ENCODE data around the gene RNMT. TPM values are rescaled to one million over a fixed set of nuclear protein-coding genes. Genes with fewer than 3 reads are reported as not detected.

Gene RNMT
- total and polyA plus RNA-seq, 2 of the 4 experiments (the other 2 are of a cell fraction), result 13.3 to 13.6 TPM

Small RNA genes lying within 50 kb of the gene (microRNA-seq; reads per million reads assigned to microRNA genes)
- gene AP001525.1 (ENCODE audit: insufficient read depth, insufficient read length) (not detected), gene RN7SL362P (ENCODE audit: insufficient read depth, insufficient read length) (not detected)

Small RNA genes lying within 50 kb of the gene (small RNA-seq; reads per million reads assigned to genes)
- 0 reads per million in 5 experiments for gene AP001525.1
- gene RN7SL362P, result 0 reads per million in 5 experiments

Other genes starting within 250 kb of the RNMT start
- 16.1 and 25.3 TPM in 2 replicates for gene FAM210A, start 115 bp upstream of the RNMT start, total RNA-seq (2012; rRNA removed)
- gene FAM210A, start 115 bp upstream of the RNMT start, polyA plus RNA-seq (2012; rRNA removed), result 9.2 and 9.8 TPM in 2 replicates
- not detected in 2 replicates for gene MC5R, start 97.5 kb downstream of the RNMT start, total RNA-seq (2012; rRNA removed)
- not detected in 2 replicates for gene MC5R, start 97.5 kb downstream of the RNMT start, polyA plus RNA-seq (2012; rRNA removed)
- not detected in 2 replicates for gene MC2R, start 188.9 kb downstream of the RNMT start, total RNA-seq (2012; rRNA removed)
- gene MC2R, start 188.9 kb downstream of the RNMT start, polyA plus RNA-seq (2012; rRNA removed), result not detected in 2 replicates